ENCODE results near the gene ACTR1B. TPM values are rescaled to one million over a fixed set of nuclear protein-coding genes. Genes with fewer than 3 reads are reported as not detected.
"Not testable (repeated sequence)": the region's sequence is repeated elsewhere in the genome, so short reads cannot be mapped to it uniquely, and the experiment has no call there.

Gene ACTR1B
- total RNA-seq, 1 experiment from 2014 or later: 33.8 TPM

GRCh38 chr2:97644023-97644717 is 19.7 kb downstream of the ACTR1B start:
- H4K91ac ChIP-seq (ENCODE audit: insufficient read length, low read depth, low read length): no peak overlapping the region
- no peak overlapping the region for H3K4ac ChIP-seq (ENCODE audit: low read depth, low read length)
- no peaks in the 10 kb centered on the region for H3K9me3 Mint-ChIP-seq
- H2BK20ac ChIP-seq (ENCODE audit: low read depth, low read length, poor library complexity, severe bottlenecking): no peak overlapping the region
- peaks cover 5% of the 10 kb centered on the region for H3K23me2 ChIP-seq (ENCODE audit: insufficient read length, low read depth, low read length, poor library complexity, severe bottlenecking)
- H3K4me1 Mint-ChIP-seq: peaks cover 16% of the 10 kb centered on the region in 2 experiments
- H2BK120ac ChIP-seq (ENCODE audit: low read depth, low read length, poor library complexity, severe bottlenecking): no peak overlapping the region
- H2AK5ac ChIP-seq (ENCODE audit: insufficient read length, low read length): no peak overlapping the region
- H3K23ac ChIP-seq (ENCODE audit: insufficient read length, low read depth, low read length): no peak overlapping the region
- no peak overlapping the region for H2BK15ac ChIP-seq (ENCODE audit: low read depth, low read length)
- no peak for TF ChIP-seq CTCF (conservative IDR thresholded peaks at IDR 0.05)
- H3K36me3 Mint-ChIP-seq (ENCODE audit: insufficient read depth in 1 of 3, low read depth in 3 of 3): peaks cover 15 to 25% (median 23%) of the 10 kb centered on the region in 3 experiments
- no peak overlapping the region for H3K27ac Mint-ChIP-seq
- no peak overlapping the region for H2AFZ ChIP-seq (ENCODE audit: low read length)
- H3T11ph ChIP-seq (ENCODE audit: low read length): no peak overlapping the region
- no peak overlapping the region for H2BK5ac ChIP-seq (ENCODE audit: insufficient read length, low read length)
- no peak overlapping the region for H3K27ac ChIP-seq (ENCODE audit: insufficient read length, low read depth, low read length)
- H3K14ac ChIP-seq (ENCODE audit: insufficient read depth, low read length): no peak overlapping the region
- H3K4me1 ChIP-seq (ENCODE audit: insufficient read depth, low read length): no peaks in the 10 kb centered on the region
- no peaks in the 10 kb centered on the region for H3K9me3 ChIP-seq (ENCODE audit: control insufficient read depth, low read depth, low read length)
- no peak overlapping the region for H2BK12ac ChIP-seq (ENCODE audit: insufficient read length, low read depth, low read length)
- WGBS (ENCODE audit: extremely low coverage, insufficient read length, low lambda C conversion rate): no CpG with 5 or more reads among the region's 4 CpGs
- no peaks in the 10 kb centered on the region for H3K27me3 Mint-ChIP-seq (ENCODE audit: low read depth)
- no peak overlapping the region for H3K9ac ChIP-seq (ENCODE audit: extremely low read depth, insufficient read length, low read length)
- no peak overlapping the region for H4K8ac ChIP-seq (replicated peaks; ENCODE audit: insufficient read length, low read depth, low read length)
- no peak overlapping the region for H4K5ac ChIP-seq (ENCODE audit: insufficient read length, low read depth, low read length)
- no peak overlapping the region for H3K56ac ChIP-seq (ENCODE audit: insufficient read length, low read depth, low read length)
- H3K4me3 Mint-ChIP-seq: peak overlapping the region in 1 of 2 experiments; percentile 42; a peak in 1 of 5 replicates
- no peaks in the 10 kb centered on the region for H3K79me2 ChIP-seq (ENCODE audit: insufficient read depth, low read length)
- no peak for DNase-seq
- H4K20me1 ChIP-seq (ENCODE audit: control insufficient read depth, insufficient read depth, insufficient read length): no peaks in the 10 kb centered on the region
- no peak overlapping the region for H3K18ac ChIP-seq (ENCODE audit: insufficient read length, low read depth, low read length)
- H3K4me2 ChIP-seq (ENCODE audit: insufficient read depth, insufficient read length, low read length): no peak overlapping the region
- H3K79me1 ChIP-seq (ENCODE audit: insufficient read depth, low read depth, low read length, poor library complexity, severe bottlenecking): peaks cover 2% of the 10 kb centered on the region
- H3K27me3 ChIP-seq (ENCODE audit: insufficient read depth, low read length): no peaks in the 10 kb centered on the region

DNA sequence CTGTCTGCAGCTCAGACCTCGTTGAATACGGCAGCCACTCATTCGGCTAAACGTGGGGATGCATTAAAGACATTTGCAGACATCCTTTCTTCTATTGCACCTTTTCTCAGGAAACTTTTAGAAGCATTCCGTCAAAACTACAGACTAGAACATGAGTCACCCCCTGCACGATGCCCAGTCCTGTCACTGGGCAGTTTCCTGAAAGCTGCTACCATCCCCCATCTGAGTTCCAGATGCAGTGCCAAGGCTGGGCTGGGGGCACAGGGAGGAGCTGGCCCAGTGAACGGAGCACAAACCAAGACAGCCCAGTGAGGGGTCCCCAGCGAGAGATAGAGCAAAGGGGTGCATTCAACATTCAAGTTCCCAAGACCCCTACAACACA is 37.8 kb downstream of the ACTR1B start:
- not testable (repeated sequence) for H3K4me3 Mint-ChIP-seq; H2AK5ac ChIP-seq (ENCODE audit: insufficient read length, low read length); H3K9ac ChIP-seq (ENCODE audit: extremely low read depth, insufficient read length, low read length); H2BK5ac ChIP-seq (ENCODE audit: insufficient read length, low read length); H3K9me3 Mint-ChIP-seq; H3K14ac ChIP-seq (ENCODE audit: insufficient read depth, low read length); H2AFZ ChIP-seq (ENCODE audit: low read length); H2BK12ac ChIP-seq (ENCODE audit: insufficient read length, low read depth, low read length); H3K23me2 ChIP-seq (ENCODE audit: insufficient read length, low read depth, low read length, poor library complexity, severe bottlenecking); H3K27me3 Mint-ChIP-seq (ENCODE audit: low read depth); H3K27ac Mint-ChIP-seq; H2BK20ac ChIP-seq (ENCODE audit: low read depth, low read length, poor library complexity, severe bottlenecking); H3K27me3 ChIP-seq (ENCODE audit: insufficient read depth, low read length); H3K4ac ChIP-seq (ENCODE audit: low read depth, low read length); H3T11ph ChIP-seq (ENCODE audit: low read length); H3K4me1 ChIP-seq (ENCODE audit: insufficient read depth, low read length); H2BK15ac ChIP-seq (ENCODE audit: low read depth, low read length); H3K79me2 ChIP-seq (ENCODE audit: insufficient read depth, low read length); H4K20me1 ChIP-seq (ENCODE audit: control insufficient read depth, insufficient read depth, insufficient read length); H3K4me2 ChIP-seq (ENCODE audit: insufficient read depth, insufficient read length, low read length); H4K91ac ChIP-seq (ENCODE audit: insufficient read length, low read depth, low read length); H3K27ac ChIP-seq (ENCODE audit: insufficient read length, low read depth, low read length); H2BK120ac ChIP-seq (ENCODE audit: low read depth, low read length, poor library complexity, severe bottlenecking); H3K79me1 ChIP-seq (ENCODE audit: insufficient read depth, low read depth, low read length, poor library complexity, severe bottlenecking); H3K36me3 Mint-ChIP-seq (ENCODE audit: insufficient read depth in 1 of 3, low read depth in 3 of 3); H3K18ac ChIP-seq (ENCODE audit: insufficient read length, low read depth, low read length); H4K5ac ChIP-seq (ENCODE audit: insufficient read length, low read depth, low read length); H3K9me3 ChIP-seq (ENCODE audit: control insufficient read depth, low read depth, low read length); H4K8ac ChIP-seq (replicated peaks; ENCODE audit: insufficient read length, low read depth, low read length); H3K23ac ChIP-seq (ENCODE audit: insufficient read length, low read depth, low read length); DNase-seq; H3K56ac ChIP-seq (ENCODE audit: insufficient read length, low read depth, low read length)
- H3K4me1 Mint-ChIP-seq: peaks cover 2 to 11% of the 10 kb centered on the region in 2 experiments; a peak in 3 of 4 replicates
- WGBS (ENCODE audit: extremely low coverage, insufficient read length, low lambda C conversion rate): no CpG with 5 or more reads among the region's 8 CpGs
